CD14-positive monocyte (primary cell): ENCODE measurements around the gene PRELP. TPM values are rescaled to one million over a fixed set of nuclear protein-coding genes. Genes with fewer than 3 reads are reported as not detected.

Experiments used
- DNase-seq, 3 donors: peaks; one replicate each; pipeline ENCODE4 v3.0.0-alpha.2; 2011 to 2022
- H2AFZ ChIP-seq: 2 replicates; pipeline ENCODE4 v1.6.0; 2012; ENCODE audit warnings: mild to moderate bottlenecking, low read depth, low read length, inconsistent platforms; ENCODE audit not compliant: insufficient read depth, poor library complexity, severe bottlenecking
- H3K27ac ChIP-seq, 2 donors: 1 replicate in 1 of 2; 2 replicates in 1 of 2; pipeline ENCODE4 v1.5.1; 2012 to 2013; ENCODE audit warnings: low read length in 2 of 2, control low read depth in 1 of 2, inconsistent platforms in 1 of 2, low read depth in 1 of 2, mild to moderate bottlenecking in 1 of 2
- H3K27me3 ChIP-seq, 2 donors: one replicate each; pipeline versions ENCODE4 v1.6.0 to v1.6.1; 2011 to 2013; ENCODE audit warnings: low read length in 2 of 2; ENCODE audit not compliant: control insufficient read depth in 2 of 2, insufficient read depth in 2 of 2
- H3K36me3 ChIP-seq, 2 donors: replicated peaks in 1 of 2; 1 replicate in 1 of 2; 2 replicates in 1 of 2; pipeline versions ENCODE4 v1.5.1 to v1.6.1; 2012 to 2013; ENCODE audit warnings: low read length in 2 of 2, control low read depth in 1 of 2, inconsistent platforms in 1 of 2, mild to moderate bottlenecking in 1 of 2; ENCODE audit not compliant: insufficient read depth in 2 of 2, control insufficient read depth in 1 of 2
- H3K4me1 ChIP-seq, 2 donors: 1 replicate in 1 of 2; 2 replicates in 1 of 2; pipeline versions ENCODE4 v1.5.1 to v1.6.1; 2012 to 2013; ENCODE audit warnings: low read length in 2 of 2, control low read depth in 1 of 2, inconsistent platforms in 1 of 2, mild to moderate bottlenecking in 1 of 2, moderate library complexity in 1 of 2; ENCODE audit not compliant: insufficient read depth in 2 of 2, control insufficient read depth in 1 of 2
- H3K4me2 ChIP-seq: replicated peaks from 2 replicates; pipeline ENCODE3; 2012; ENCODE audit warnings: low read length, moderate library complexity, mild to moderate bottlenecking; ENCODE audit not compliant: poor library complexity, severe bottlenecking; ENCODE audit errors: extremely low read depth
- H3K4me3 ChIP-seq, 3 experiments: fragments of 200-600 bp in 1 of 3; sonication (generic) in 1 of 3; replicated peaks in 1 of 3; 1 replicate in 2 of 3; 2 replicates in 1 of 3; pipeline ENCODE4 v1.5.1; 2011 to 2013; ENCODE audit warnings: low read length in 3 of 3, mild to moderate bottlenecking in 3 of 3, control low read depth in 2 of 3, low read depth in 2 of 3, inconsistent platforms in 1 of 3, moderate library complexity in 1 of 3
- H3K79me2 ChIP-seq: 2 replicates; pipeline ENCODE4 v1.6.0; 2012; ENCODE audit warnings: mild to moderate bottlenecking, control low read depth, inconsistent platforms, low read length, moderate library complexity; ENCODE audit not compliant: insufficient read depth
- H3K9ac ChIP-seq: 2 replicates; pipeline ENCODE4 v1.6.0; 2017; ENCODE audit warnings: low read length, mild to moderate bottlenecking; ENCODE audit not compliant: insufficient read depth, poor library complexity, severe bottlenecking
- H3K9me3 ChIP-seq, 2 donors: replicated peaks in 1 of 2; 1 replicate in 1 of 2; 2 replicates in 1 of 2; pipeline versions ENCODE4 v1.5.1 to v1.6.1; 2012 to 2013; ENCODE audit warnings: low read length in 2 of 2, control low read depth in 1 of 2; ENCODE audit not compliant: control insufficient read depth in 1 of 2, insufficient read depth in 1 of 2
- H4K20me1 ChIP-seq: 2 replicates; pipeline ENCODE4 v1.6.0; 2012; ENCODE audit warnings: mild to moderate bottlenecking, low read length, control low read depth, moderate library complexity; ENCODE audit not compliant: insufficient read depth
- H3K27ac Mint-ChIP-seq, 7 donors: one replicate each; pipeline ENCODE4 v1.8.0; 2020; ENCODE audit warnings: mild to moderate bottlenecking in 7 of 7, mixed read lengths in 7 of 7, moderate library complexity in 6 of 7, inconsistent platforms in 2 of 7
- H3K27me3 Mint-ChIP-seq, 3 donors: one replicate each; pipeline ENCODE4 v1.8.0; 2021 to 2022; ENCODE audit warnings: low read depth in 3 of 3, mild to moderate bottlenecking in 3 of 3, mixed read lengths in 3 of 3, moderate library complexity in 3 of 3, inconsistent platforms in 1 of 3
- H3K36me3 Mint-ChIP-seq, 2 donors: one replicate each; pipeline ENCODE4 v1.8.0; 2020; ENCODE audit warnings: mixed read lengths in 2 of 2, inconsistent platforms in 1 of 2, mild to moderate bottlenecking in 1 of 2
- H3K4me1 Mint-ChIP-seq: one replicate; pipeline ENCODE4 v1.8.0; 2020; ENCODE audit warnings: mild to moderate bottlenecking, mixed read lengths
- H3K4me3 Mint-ChIP-seq, 2 donors: one replicate each; pipeline ENCODE4 v1.8.0; 2020; ENCODE audit warnings: mild to moderate bottlenecking in 2 of 2, mixed read lengths in 2 of 2, moderate library complexity in 1 of 2
- H3K9me3 Mint-ChIP-seq, 7 donors: one replicate each; pipeline ENCODE4 v1.8.0; 2020 to 2022; ENCODE audit warnings: mixed read lengths in 7 of 7, mild to moderate bottlenecking in 6 of 7, moderate library complexity in 6 of 7, inconsistent platforms in 2 of 7
- CTCF ChIP-seq: fragments of 200-600 bp; IDR thresholded peaks from one replicate; pipeline ENCODE4 v1.8.0; 2022; ENCODE audit warnings: antibody characterized with exemption, mild to moderate bottlenecking
- WGBS: methylation state at CpG from one replicate; pipeline ENCODE4 v1.1.5; 2013; ENCODE audit warnings: missing lambda C conversion rate; ENCODE audit not compliant: insufficient coverage; 5-methylcytosine and 5-hydroxymethylcytosine counted together
- intact Hi-C, 2 donors: fragments of 100-400 bp; cut with micrococcal nuclease; formaldehyde crosslinking; loops; one replicate each; pipeline versions ENCODE4 v1.15.0 to v1.15.1; 2023
- polyA minus RNA-seq: library from RNA; depleted of rRNA, polyadenylated mRNA; stranded (reverse); fragments of >200 nt; gene quantifications from 2 replicates; pipeline ENCODE4 v1.2.3, GENCODE V29; 2012
- polyA plus RNA-seq, 3 donors: library from polyadenylated mRNA; depleted of rRNA in 1 of 3; unstranded in 2 of 3; stranded (reverse) in 1 of 3; fragments of 300-500 nt in 2 of 3; fragments of >200 nt in 1 of 3; fragmentation: Illumina TruSeq in 2 of 3; gene quantifications; 1 replicate in 2 of 3; 2 replicates in 1 of 3; pipeline ENCODE4 v1.2.3, GENCODE V29; 2012 to 2021
- total RNA-seq, 12 experiments: library from RNA in 1 of 12; stranded (reverse) in 1 of 12; fragments of 120-200 nt in 1 of 12; gene quantifications; one replicate each; pipeline ENCODE4 v1.2.4 and lab custom pipeline; 2013 to 2026; ENCODE audit warnings: mixed read lengths in 6 of 12, inconsistent platforms in 1 of 12

PRELP gene
- total RNA-seq (2013): not detected
- polyA plus RNA-seq (not detected), polyA minus RNA-seq (not detected in 2 replicates), total RNA-seq (lab: John Stamatoyannopoulos, UW) (0 to 0.58 (median 0) reads per million in 11 experiments)

- Mint-ChIP-seq H3K27ac (no peak within 1 kb of the TSS), H3K36me3 (no peaks in the 10 kb centered on the region), H3K4me1 (peaks cover 9% of the 10 kb centered on the region), H3K9me3 (no peaks in the 10 kb centered on the region), H3K4me3 (peak within 1 kb of the TSS in 1 of 2 donors; percentile 67), H3K27me3 (peaks cover 13 to 32% (median 13%) of the 10 kb centered on the region in 3 donors)
- Histone ChIP-seq H3K4me1 (peaks cover 7 to 8% of the 10 kb centered on the region in 2 donors), H3K4me3 (no peak within 1 kb of the TSS), H3K9me3 (no peaks in the 10 kb centered on the region), H3K79me2 (no peaks in the 10 kb centered on the region), H2AFZ (no peak within 1 kb of the TSS), H3K4me2 (no peak within 1 kb of the TSS), H3K36me3 (no peaks in the 10 kb centered on the region), H3K9ac (no peak within 1 kb of the TSS), H3K27me3 (peaks cover 0 to 2% of the 10 kb centered on the region in 2 donors), H4K20me1 (no peaks in the 10 kb centered on the region), H3K27ac (no peak within 1 kb of the TSS)
- no peak for TF ChIP-seq CTCF
- 95% methylated on average over 7 of the region's 8 CpGs for WGBS
- intact Hi-C loops: no loop called here
- no peak for DNase-seq
These were observed at the start of gene PRELP for GRCh38 chr1:203475012-203475981. PRELP (plus strand) TSS chr1:203475806; CDS start chr1:203483185, 7,379 bp downstream.

- no peaks in the 10 kb centered on the region for H4K20me1 ChIP-seq
- intact Hi-C loops: loop anchor here in 1 of 2 donors (5.0 kb wide), 1 partner anchor 84 kb away; no protein-coding TSS in a partner anchor
- H3K4me1 ChIP-seq: peaks cover 18 to 21% of the 10 kb centered on the region in 2 donors
- H3K36me3 Mint-ChIP-seq: no peaks in the 10 kb centered on the region
- H3K36me3 ChIP-seq: no peaks in the 10 kb centered on the region
- 77% methylated on average over 3 of the region's 5 CpGs for WGBS
- H3K79me2 ChIP-seq: no peaks in the 10 kb centered on the region
- no peak for TF ChIP-seq CTCF
- no peak overlapping the region for H3K27ac ChIP-seq
- H3K27me3 Mint-ChIP-seq: peaks cover 14 to 39% (median 15%) of the 10 kb centered on the region in 3 donors
- H3K27me3 ChIP-seq: peaks cover 2 to 10% of the 10 kb centered on the region in 2 donors
- DNase-seq: no peak
- H3K4me1 Mint-ChIP-seq: peaks cover 26% of the 10 kb centered on the region
- no peak overlapping the region for H2AFZ ChIP-seq
- no peak overlapping the region for H3K4me3 Mint-ChIP-seq
- no peaks in the 10 kb centered on the region for H3K9me3 ChIP-seq
- H3K9ac ChIP-seq: no peak overlapping the region
- H3K4me3 ChIP-seq: no peak overlapping the region
- H3K27ac Mint-ChIP-seq: peak overlapping the region in 1 of 7 donors; percentile 25
- no peak overlapping the region for H3K4me2 ChIP-seq
- H3K9me3 Mint-ChIP-seq: no peaks in the 10 kb centered on the region
These were observed 49.2 kb upstream of the PRELP start for GRCh38 chr1:203426366-203426765.
